Endothelial cell of umbilical vein (primary cell): ENCODE measurements around the gene ELK3.

ENCODE experiments used
- EZH2 ChIP-seq: IDR thresholded peaks from 2 replicates; pipeline ENCODE4 v1.6.1; 2012; ENCODE audit warnings: borderline replicate concordance, low read depth, mild to moderate bottlenecking, moderate library complexity, low read length, inconsistent platforms; ENCODE audit not compliant: severe bottlenecking
- JUN ChIP-seq: IDR thresholded peaks from 2 replicates; pipeline ENCODE4 v1.6.1; 2011; ENCODE audit warnings: borderline replicate concordance, low read depth; ENCODE audit not compliant: insufficient read length, insufficient read depth
- MYC ChIP-seq: IDR thresholded peaks from one replicate; pipeline ENCODE4 v1.6.1; 2011; ENCODE audit warnings: mild to moderate bottlenecking, low read depth, low read length
- POLR2A ChIP-seq: IDR thresholded peaks from 2 replicates; pipeline ENCODE4 v1.6.1; 2012; ENCODE audit warnings: low read depth, mild to moderate bottlenecking, control low read depth, low read length
- TF ChIP-seq, protein P1 (sequence below), 2 donors: IDR thresholded peaks; 1 replicate in 1 of 2; 2 replicates in 1 of 2; pipeline ENCODE4 v1.5.1; 2011; ENCODE audit warnings: low read length in 2 of 2, mild to moderate bottlenecking in 2 of 2, moderate library complexity in 2 of 2, control low read depth in 1 of 2, inconsistent platforms in 1 of 2, low read depth in 1 of 2; ENCODE audit not compliant: insufficient read depth in 1 of 2; ENCODE audit errors: extremely low read depth in 1 of 2

DNA sequence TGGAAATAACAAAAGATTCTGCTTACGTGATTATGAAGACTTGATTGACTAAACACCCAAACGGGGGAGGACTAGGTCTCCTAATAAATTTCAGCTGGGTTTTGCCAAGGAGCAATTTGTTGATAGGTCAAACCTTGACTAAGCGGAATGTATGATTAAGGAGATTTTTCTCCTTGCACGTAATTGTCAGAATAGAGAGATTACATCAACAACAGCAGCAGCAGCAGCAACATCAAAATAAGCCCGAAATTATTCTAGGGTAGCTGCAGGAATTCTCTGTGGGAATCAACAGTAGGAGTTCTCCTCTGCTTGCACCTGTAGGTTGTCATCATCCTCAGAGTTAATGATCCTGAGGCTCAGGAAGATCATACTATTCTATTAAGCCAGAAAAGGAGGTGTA, 10.2 kb downstream of the ELK3 start:
- TF ChIP-seq, protein P1, sequence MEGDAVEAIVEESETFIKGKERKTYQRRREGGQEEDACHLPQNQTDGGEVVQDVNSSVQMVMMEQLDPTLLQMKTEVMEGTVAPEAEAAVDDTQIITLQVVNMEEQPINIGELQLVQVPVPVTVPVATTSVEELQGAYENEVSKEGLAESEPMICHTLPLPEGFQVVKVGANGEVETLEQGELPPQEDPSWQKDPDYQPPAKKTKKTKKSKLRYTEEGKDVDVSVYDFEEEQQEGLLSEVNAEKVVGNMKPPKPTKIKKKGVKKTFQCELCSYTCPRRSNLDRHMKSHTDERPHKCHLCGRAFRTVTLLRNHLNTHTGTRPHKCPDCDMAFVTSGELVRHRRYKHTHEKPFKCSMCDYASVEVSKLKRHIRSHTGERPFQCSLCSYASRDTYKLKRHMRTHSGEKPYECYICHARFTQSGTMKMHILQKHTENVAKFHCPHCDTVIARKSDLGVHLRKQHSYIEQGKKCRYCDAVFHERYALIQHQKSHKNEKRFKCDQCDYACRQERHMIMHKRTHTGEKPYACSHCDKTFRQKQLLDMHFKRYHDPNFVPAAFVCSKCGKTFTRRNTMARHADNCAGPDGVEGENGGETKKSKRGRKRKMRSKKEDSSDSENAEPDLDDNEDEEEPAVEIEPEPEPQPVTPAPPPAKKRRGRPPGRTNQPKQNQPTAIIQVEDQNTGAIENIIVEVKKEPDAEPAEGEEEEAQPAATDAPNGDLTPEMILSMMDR (IDR thresholded peaks at IDR 0.05; ENCODE audit: extremely low read depth in 1 of 2, insufficient read depth in 1 of 2, low read depth in 1 of 2, low read length in 2 of 2): no peak
- TF ChIP-seq MYC: no peak
- TF ChIP-seq JUN: peak; percentile 45
- TF ChIP-seq POLR2A: no peak
- TF ChIP-seq EZH2: no peak
